ENCODE measurements around the gene ZNF629.
"Not testable (repeated sequence)": the region's sequence is repeated elsewhere in the genome, so short reads cannot be mapped to it uniquely, and the experiment has no call there.

The ZNF629 gene

GRCh38 chr16:30786936-30787612 lies at the start of gene ZNF629:
ZNF629 (minus strand) TSS chr16:30787205; CDS start chr16:30784482, 2,723 bp downstream.
- DNase-seq (ENCODE audit: low read depth) = no peak

GRCh38 chr16:30834130-30834740 lies 47.2 kb upstream of the ZNF629 start:
- H3K4me3 ChIP-seq (ENCODE audit: low read depth, low read length) = no peak overlapping the region
- DNase-seq (ENCODE audit: low read depth) = no peak

More at GRCh38 chr16:30786936-30787612, at the start of gene ZNF629:
- peak within 1 kb of the TSS; percentile 94 for H3K4me3 ChIP-seq (ENCODE audit: low read depth, low read length)

- DNase-seq (ENCODE audit: low read depth) = no peak
- no peak overlapping the region for H3K4me3 ChIP-seq (ENCODE audit: low read depth, low read length)
These were observed 43.0 kb upstream of the ZNF629 start for GRCh38 chr16:30830072-30830417.

- H3K4me3 ChIP-seq (ENCODE audit: low read depth, low read length) = no peak overlapping the region
- DNase-seq (ENCODE audit: low read depth) = no peak
These were observed 42.4 kb upstream of the ZNF629 start for GRCh38 chr16:30829130-30830071.

- H3K4me3 ChIP-seq (ENCODE audit: low read depth, low read length) = no peak overlapping the region
- DNase-seq (ENCODE audit: low read depth) = no peak
These were observed 34.9 kb upstream of the ZNF629 start for GRCh38 chr16:30821891-30822290.

GRCh38 chr16:30821441-30821840 lies 34.4 kb upstream of the ZNF629 start:
- H3K4me3 ChIP-seq (ENCODE audit: low read depth, low read length); DNase-seq (ENCODE audit: low read depth): not testable (repeated sequence)

GRCh38 chr16:30820952-30821421 lies 34.0 kb upstream of the ZNF629 start:
- no peak overlapping the region for H3K4me3 ChIP-seq (ENCODE audit: low read depth, low read length)
- no peak for DNase-seq (ENCODE audit: low read depth)

- no peak for DNase-seq (ENCODE audit: low read depth)
- H3K4me3 ChIP-seq (ENCODE audit: low read depth, low read length) = no peak overlapping the region
These were observed 29.8 kb upstream of the ZNF629 start for GRCh38 chr16:30816769-30817168.

- H3K4me3 ChIP-seq (ENCODE audit: low read depth, low read length) = peak overlapping the region; percentile 43
- DNase-seq (ENCODE audit: low read depth) = no peak
These were observed 26.8 kb upstream of the ZNF629 start for GRCh38 chr16:30813821-30814189.

- not testable (repeated sequence) for H3K4me3 ChIP-seq (ENCODE audit: low read depth, low read length); DNase-seq (ENCODE audit: low read depth)
These were observed 22.7 kb upstream of the ZNF629 start for GRCh38 chr16:30809675-30810074.

GRCh38 chr16:30808890-30809426 lies 22.0 kb upstream of the ZNF629 start:
- not testable (repeated sequence) for DNase-seq (ENCODE audit: low read depth); H3K4me3 ChIP-seq (ENCODE audit: low read depth, low read length)

- H3K4me3 ChIP-seq (ENCODE audit: low read depth, low read length) = no peak overlapping the region
- no peak for DNase-seq (ENCODE audit: low read depth)
These were observed 21.1 kb upstream of the ZNF629 start for GRCh38 chr16:30808146-30808545.

- peak overlapping the region; percentile 65 for H3K4me3 ChIP-seq (ENCODE audit: low read depth, low read length)
- DNase-seq (ENCODE audit: low read depth) = no peak
These were observed 18.6 kb upstream of the ZNF629 start for GRCh38 chr16:30805370-30806169.

GRCh38 chr16:30805056-30805369 lies 18.0 kb upstream of the ZNF629 start:
- peak overlapping the region; percentile 65 for H3K4me3 ChIP-seq (ENCODE audit: low read depth, low read length)
- no peak for DNase-seq (ENCODE audit: low read depth)

- no peak overlapping the region for H3K4me3 ChIP-seq (ENCODE audit: low read depth, low read length)
- no peak for DNase-seq (ENCODE audit: low read depth)
These were observed 15.9 kb upstream of the ZNF629 start for GRCh38 chr16:30802936-30803335.

GRCh38 chr16:30797670-30798309 lies 10.8 kb upstream of the ZNF629 start:
- no peak overlapping the region for H3K4me3 ChIP-seq (ENCODE audit: low read depth, low read length)
- DNase-seq (ENCODE audit: low read depth) = no peak

- no peak for DNase-seq (ENCODE audit: low read depth)
- H3K4me3 ChIP-seq (ENCODE audit: low read depth, low read length) = no peak overlapping the region
These were observed 7.6 kb upstream of the ZNF629 start for GRCh38 chr16:30794634-30795033.

- H3K4me3 ChIP-seq (ENCODE audit: low read depth, low read length) = no peak overlapping the region
- DNase-seq (ENCODE audit: low read depth) = no peak
These were observed 6.6 kb upstream of the ZNF629 start for GRCh38 chr16:30793508-30794069.
